Measurements from ENCODE around the gene SYVN1. TPM values are rescaled to one million over a fixed set of nuclear protein-coding genes. Genes with fewer than 3 reads are reported as not detected.
A peak's percentile ranks its signal among the peaks of the same experiment; 100 is the strongest.

The SYVN1 gene
- total and polyA plus RNA-seq, 10 of the 15 experiments (the other 5 are each of a cell fraction or from before 2014, with no cell fraction given), result 0.79 to 63.6 (median 20.1) TPM

- Histone ChIP-seq H3K9ac (ENCODE audit: control insufficient read depth, insufficient read depth, low read length) (peak overlapping the region; percentile 96), H3K4me3 (peak overlapping the region; percentile 99), H3K27ac (ENCODE audit: control insufficient read depth, insufficient read depth) (peak overlapping the region; percentile 99), H3K36me3 (ENCODE audit: control insufficient read depth in 2 of 2, insufficient read depth in 2 of 2, low read length in 1 of 2) (peaks cover 10 to 13% of the 10 kb centered on the region in 2 experiments; a peak in 3 of 4 replicates), H3K4me1 (ENCODE audit: control insufficient read depth, insufficient read depth, low read length) (peaks cover 21% of the 10 kb centered on the region), H2AFZ (ENCODE audit: control insufficient read depth, low read depth, low read length) (peak overlapping the region; percentile 97), H4K20me1 (ENCODE audit: control insufficient read depth, insufficient read depth) (0 out of 2 replicates have a peak, but pooled peaks cover 4% of the 10 kb centered on the region), H3K27me3 (replicated peaks in 1 of 2; ENCODE audit: control insufficient read depth in 2 of 2, insufficient read depth in 2 of 2, low read length in 1 of 2) (no peaks in the 10 kb centered on the region), H3K79me2 (ENCODE audit: control insufficient read depth, insufficient read depth, low read length) (peaks cover 44% of the 10 kb centered on the region), H3K4me2 (ENCODE audit: control insufficient read depth, insufficient read depth) (peak overlapping the region; percentile 98), H3K9me3 (replicated peaks; ENCODE audit: control insufficient read depth, insufficient read depth, low read length) (no peaks in the 10 kb centered on the region)
- peak; percentile 91 for ATAC-seq
- in situ Hi-C loops (cut with MboI) (no loop called here), intact Hi-C loops (cut with micrococcal nuclease; ENCODE audit: unreplicated experiment) (loop anchor here (5.0 to 10.0 kb wide), 2 partner anchors 47 to 120 kb away; partner anchors contain the start of gene CAPN1)
- DNase-seq (ENCODE audit: low read depth, low spot score), result no peak
- WGBS (ENCODE audit: insufficient coverage, insufficient replicate concordance, low lambda C conversion rate, missing lambda C conversion rate), result 2% methylated on average over 24 of the region's 24 CpGs
- FAIRE-seq, result peak; percentile 96
- CTCF ChIA-PET, result interaction anchor here (0.6 to 6.7 kb wide), 12 partner anchors 11 to 290 kb away, joined by 3 to 40 read pairs (median 5); partner anchors contain the start of genes CAPN1, CDC42BPG, CDC42EP2 and FAU
- TSS peak; percentile 93 for BruUV-seq (replicated peaks)
- POLR2A ChIA-PET, result interaction anchor here (0.6 to 3.1 kb wide), 24 partner anchors 9 to 356 kb away, joined by 3 to 28 read pairs (median 4); partner anchors contain the start of genes CAPN1, CDCA5, FAU and MRPL49
- RAD21 ChIA-PET (ENCODE audit: unreplicated experiment), result interaction anchor here (0.5 to 3.0 kb wide), 11 partner anchors 12 to 287 kb away, joined by 3 to 25 read pairs (median 4); partner anchors contain the start of genes ARL2, CAPN1, DPF2 and FAU
- SMC1A ChIA-PET (ENCODE audit: uncharacterized antibody, unreplicated experiment), result interaction anchor here (0.7 to 2.4 kb wide), 12 partner anchors 10 to 287 kb away, joined by 3 to 13 read pairs (median 6); partner anchors contain the start of genes FAU, MRPL49 and ZNHIT2
- TF ChIP-seq MLLT1 (IDR thresholded peaks at IDR 0.05), result 0 out of 2 replicates have a peak, but pooled peaks have one; percentile 54
- peak; percentile 60; the same call in 1 of the 2 replicates for TF ChIP-seq FOXM1 (IDR thresholded peaks at IDR 0.05; ENCODE audit: low read depth, low read length)
- TF ChIP-seq, protein P1, sequence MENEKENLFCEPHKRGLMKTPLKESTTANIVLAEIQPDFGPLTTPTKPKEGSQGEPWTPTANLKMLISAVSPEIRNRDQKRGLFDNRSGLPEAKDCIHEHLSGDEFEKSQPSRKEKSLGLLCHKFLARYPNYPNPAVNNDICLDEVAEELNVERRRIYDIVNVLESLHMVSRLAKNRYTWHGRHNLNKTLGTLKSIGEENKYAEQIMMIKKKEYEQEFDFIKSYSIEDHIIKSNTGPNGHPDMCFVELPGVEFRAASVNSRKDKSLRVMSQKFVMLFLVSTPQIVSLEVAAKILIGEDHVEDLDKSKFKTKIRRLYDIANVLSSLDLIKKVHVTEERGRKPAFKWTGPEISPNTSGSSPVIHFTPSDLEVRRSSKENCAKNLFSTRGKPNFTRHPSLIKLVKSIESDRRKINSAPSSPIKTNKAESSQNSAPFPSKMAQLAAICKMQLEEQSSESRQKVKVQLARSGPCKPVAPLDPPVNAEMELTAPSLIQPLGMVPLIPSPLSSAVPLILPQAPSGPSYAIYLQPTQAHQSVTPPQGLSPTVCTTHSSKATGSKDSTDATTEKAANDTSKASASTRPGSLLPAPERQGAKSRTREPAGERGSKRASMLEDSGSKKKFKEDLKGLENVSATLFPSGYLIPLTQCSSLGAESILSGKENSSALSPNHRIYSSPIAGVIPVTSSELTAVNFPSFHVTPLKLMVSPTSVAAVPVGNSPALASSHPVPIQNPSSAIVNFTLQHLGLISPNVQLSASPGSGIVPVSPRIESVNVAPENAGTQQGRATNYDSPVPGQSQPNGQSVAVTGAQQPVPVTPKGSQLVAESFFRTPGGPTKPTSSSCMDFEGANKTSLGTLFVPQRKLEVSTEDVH (IDR thresholded peaks at IDR 0.05; ENCODE audit: low read depth, partially characterized antibody), result peak; percentile 13
- TF ChIP-seq, protein P2, sequence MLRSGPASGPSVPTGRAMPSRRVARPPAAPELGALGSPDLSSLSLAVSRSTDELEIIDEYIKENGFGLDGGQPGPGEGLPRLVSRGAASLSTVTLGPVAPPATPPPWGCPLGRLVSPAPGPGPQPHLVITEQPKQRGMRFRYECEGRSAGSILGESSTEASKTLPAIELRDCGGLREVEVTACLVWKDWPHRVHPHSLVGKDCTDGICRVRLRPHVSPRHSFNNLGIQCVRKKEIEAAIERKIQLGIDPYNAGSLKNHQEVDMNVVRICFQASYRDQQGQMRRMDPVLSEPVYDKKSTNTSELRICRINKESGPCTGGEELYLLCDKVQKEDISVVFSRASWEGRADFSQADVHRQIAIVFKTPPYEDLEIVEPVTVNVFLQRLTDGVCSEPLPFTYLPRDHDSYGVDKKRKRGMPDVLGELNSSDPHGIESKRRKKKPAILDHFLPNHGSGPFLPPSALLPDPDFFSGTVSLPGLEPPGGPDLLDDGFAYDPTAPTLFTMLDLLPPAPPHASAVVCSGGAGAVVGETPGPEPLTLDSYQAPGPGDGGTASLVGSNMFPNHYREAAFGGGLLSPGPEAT (IDR thresholded peaks at IDR 0.05; ENCODE audit: low read depth), result peak; percentile 85; the same call in 1 of the 2 replicates
- peak; percentile 94 for TF ChIP-seq NFYB (IDR thresholded peaks at IDR 0.05; ENCODE audit: insufficient read depth, low read depth, low read length)
- peak; percentile 73 for TF ChIP-seq POLR2A (IDR thresholded peaks at IDR 0.05; ENCODE audit: low read depth, low read length)
- no peak for TF ChIP-seq NFIC (IDR thresholded peaks at IDR 0.05; ENCODE audit: low read depth, low read length)
- TF ChIP-seq, protein P3, sequence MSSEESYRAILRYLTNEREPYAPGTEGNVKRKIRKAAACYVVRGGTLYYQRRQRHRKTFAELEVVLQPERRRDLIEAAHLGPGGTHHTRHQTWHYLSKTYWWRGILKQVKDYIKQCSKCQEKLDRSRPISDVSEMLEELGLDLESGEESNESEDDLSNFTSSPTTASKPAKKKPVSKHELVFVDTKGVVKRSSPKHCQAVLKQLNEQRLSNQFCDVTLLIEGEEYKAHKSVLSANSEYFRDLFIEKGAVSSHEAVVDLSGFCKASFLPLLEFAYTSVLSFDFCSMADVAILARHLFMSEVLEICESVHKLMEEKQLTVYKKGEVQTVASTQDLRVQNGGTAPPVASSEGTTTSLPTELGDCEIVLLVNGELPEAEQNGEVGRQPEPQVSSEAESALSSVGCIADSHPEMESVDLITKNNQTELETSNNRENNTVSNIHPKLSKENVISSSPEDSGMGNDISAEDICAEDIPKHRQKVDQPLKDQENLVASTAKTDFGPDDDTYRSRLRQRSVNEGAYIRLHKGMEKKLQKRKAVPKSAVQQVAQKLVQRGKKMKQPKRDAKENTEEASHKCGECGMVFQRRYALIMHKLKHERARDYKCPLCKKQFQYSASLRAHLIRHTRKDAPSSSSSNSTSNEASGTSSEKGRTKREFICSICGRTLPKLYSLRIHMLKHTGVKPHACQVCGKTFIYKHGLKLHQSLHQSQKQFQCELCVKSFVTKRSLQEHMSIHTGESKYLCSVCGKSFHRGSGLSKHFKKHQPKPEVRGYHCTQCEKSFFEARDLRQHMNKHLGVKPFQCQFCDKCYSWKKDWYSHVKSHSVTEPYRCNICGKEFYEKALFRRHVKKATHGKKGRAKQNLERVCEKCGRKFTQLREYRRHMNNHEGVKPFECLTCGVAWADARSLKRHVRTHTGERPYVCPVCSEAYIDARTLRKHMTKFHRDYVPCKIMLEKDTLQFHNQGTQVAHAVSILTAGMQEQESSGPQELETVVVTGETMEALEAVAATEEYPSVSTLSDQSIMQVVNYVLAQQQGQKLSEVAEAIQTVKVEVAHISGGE (CRISPR knock-in tag; IDR thresholded peaks at IDR 0.05), result no peak
- TF ChIP-seq JUNB (IDR thresholded peaks at IDR 0.05), result no peak
- TF ChIP-seq TCF12 (IDR thresholded peaks at IDR 0.05; ENCODE audit: low read depth, low read length), result no peak
- TF ChIP-seq SREBF2 (IDR thresholded peaks at IDR 0.05; ENCODE audit: low read length), result no peak
- 0 out of 2 replicates have a peak, but pooled peaks have one; percentile 12 for TF ChIP-seq SMC3 (IDR thresholded peaks at IDR 0.05; ENCODE audit: borderline replicate concordance, low read length)
- TF ChIP-seq IKZF2 (IDR thresholded peaks at IDR 0.05), result peak; percentile 65 to 81
Measured at GRCh38 chr11:65134952-65135632, 773 bp upstream of the SYVN1 start.
